HCT116 (cell line): ENCODE measurements around the gene AMPD3.

Source experiments
- CBX3 ChIP-seq: IDR thresholded peaks from 2 replicates; pipeline ENCODE4 v1.6.1; 2012; ENCODE audit warnings: low read depth
- POLR2A ChIP-seq: IDR thresholded peaks from 2 replicates; pipeline ENCODE4 v1.7.0; 2011; ENCODE audit warnings: borderline replicate concordance; ENCODE audit not compliant: insufficient read depth, insufficient read length; ENCODE audit errors: extremely low read depth
- TCF7L2 ChIP-seq: IDR thresholded peaks from 2 replicates; pipeline ENCODE4 v1.7.0; 2011; ENCODE audit warnings: borderline replicate concordance, inconsistent platforms; ENCODE audit not compliant: insufficient read depth, insufficient read length; ENCODE audit errors: extremely low read depth
- ZNF274 ChIP-seq: fragments of 200-500 bp; sonication (Bioruptor generic); IDR thresholded peaks from 2 replicates; pipeline ENCODE4 v1.6.1; 2014; ENCODE audit warnings: mild to moderate bottlenecking, low read depth, low read length, inconsistent platforms
- TF ChIP-seq, protein P1 (sequence below), 3 experiments: fragments of 200-600 bp in 1 of 3; sonication (generic) in 1 of 3; IDR thresholded peaks in 2 of 3; conservative IDR thresholded peaks in 1 of 3; 2 replicates each; pipeline ENCODE4 v1.5.1; 2012 to 2017; ENCODE audit warnings: low read depth in 2 of 3, low read length in 2 of 3, antibody characterized with exemption in 1 of 3, borderline replicate concordance in 1 of 3, control low read depth in 1 of 3, mild to moderate bottlenecking in 1 of 3, mixed read lengths in 1 of 3, mixed run types in 1 of 3, moderate library complexity in 1 of 3; ENCODE audit not compliant: insufficient read depth in 1 of 3
- TF ChIP-seq, protein P2 (sequence below): IDR thresholded peaks from 2 replicates; pipeline ENCODE4 v1.6.1; 2012; ENCODE audit warnings: low read depth
- TF ChIP-seq, protein P3 (sequence below): IDR thresholded peaks from 2 replicates; pipeline ENCODE4 v1.6.1; 2012

- TF ChIP-seq POLR2A (no peak), TCF7L2 (no peak), CBX3 (no peak), ZNF274 (no peak)
- TF ChIP-seq, protein P1, sequence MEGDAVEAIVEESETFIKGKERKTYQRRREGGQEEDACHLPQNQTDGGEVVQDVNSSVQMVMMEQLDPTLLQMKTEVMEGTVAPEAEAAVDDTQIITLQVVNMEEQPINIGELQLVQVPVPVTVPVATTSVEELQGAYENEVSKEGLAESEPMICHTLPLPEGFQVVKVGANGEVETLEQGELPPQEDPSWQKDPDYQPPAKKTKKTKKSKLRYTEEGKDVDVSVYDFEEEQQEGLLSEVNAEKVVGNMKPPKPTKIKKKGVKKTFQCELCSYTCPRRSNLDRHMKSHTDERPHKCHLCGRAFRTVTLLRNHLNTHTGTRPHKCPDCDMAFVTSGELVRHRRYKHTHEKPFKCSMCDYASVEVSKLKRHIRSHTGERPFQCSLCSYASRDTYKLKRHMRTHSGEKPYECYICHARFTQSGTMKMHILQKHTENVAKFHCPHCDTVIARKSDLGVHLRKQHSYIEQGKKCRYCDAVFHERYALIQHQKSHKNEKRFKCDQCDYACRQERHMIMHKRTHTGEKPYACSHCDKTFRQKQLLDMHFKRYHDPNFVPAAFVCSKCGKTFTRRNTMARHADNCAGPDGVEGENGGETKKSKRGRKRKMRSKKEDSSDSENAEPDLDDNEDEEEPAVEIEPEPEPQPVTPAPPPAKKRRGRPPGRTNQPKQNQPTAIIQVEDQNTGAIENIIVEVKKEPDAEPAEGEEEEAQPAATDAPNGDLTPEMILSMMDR (IDR thresholded peaks at IDR 0.05 in 2 of 3, conservative IDR thresholded peaks at IDR 0.05 in 1 of 3; ENCODE audit: borderline replicate concordance in 1 of 3, insufficient read depth in 1 of 3, low read depth in 2 of 3, low read length in 2 of 3): no peak
- TF ChIP-seq, protein P2, sequence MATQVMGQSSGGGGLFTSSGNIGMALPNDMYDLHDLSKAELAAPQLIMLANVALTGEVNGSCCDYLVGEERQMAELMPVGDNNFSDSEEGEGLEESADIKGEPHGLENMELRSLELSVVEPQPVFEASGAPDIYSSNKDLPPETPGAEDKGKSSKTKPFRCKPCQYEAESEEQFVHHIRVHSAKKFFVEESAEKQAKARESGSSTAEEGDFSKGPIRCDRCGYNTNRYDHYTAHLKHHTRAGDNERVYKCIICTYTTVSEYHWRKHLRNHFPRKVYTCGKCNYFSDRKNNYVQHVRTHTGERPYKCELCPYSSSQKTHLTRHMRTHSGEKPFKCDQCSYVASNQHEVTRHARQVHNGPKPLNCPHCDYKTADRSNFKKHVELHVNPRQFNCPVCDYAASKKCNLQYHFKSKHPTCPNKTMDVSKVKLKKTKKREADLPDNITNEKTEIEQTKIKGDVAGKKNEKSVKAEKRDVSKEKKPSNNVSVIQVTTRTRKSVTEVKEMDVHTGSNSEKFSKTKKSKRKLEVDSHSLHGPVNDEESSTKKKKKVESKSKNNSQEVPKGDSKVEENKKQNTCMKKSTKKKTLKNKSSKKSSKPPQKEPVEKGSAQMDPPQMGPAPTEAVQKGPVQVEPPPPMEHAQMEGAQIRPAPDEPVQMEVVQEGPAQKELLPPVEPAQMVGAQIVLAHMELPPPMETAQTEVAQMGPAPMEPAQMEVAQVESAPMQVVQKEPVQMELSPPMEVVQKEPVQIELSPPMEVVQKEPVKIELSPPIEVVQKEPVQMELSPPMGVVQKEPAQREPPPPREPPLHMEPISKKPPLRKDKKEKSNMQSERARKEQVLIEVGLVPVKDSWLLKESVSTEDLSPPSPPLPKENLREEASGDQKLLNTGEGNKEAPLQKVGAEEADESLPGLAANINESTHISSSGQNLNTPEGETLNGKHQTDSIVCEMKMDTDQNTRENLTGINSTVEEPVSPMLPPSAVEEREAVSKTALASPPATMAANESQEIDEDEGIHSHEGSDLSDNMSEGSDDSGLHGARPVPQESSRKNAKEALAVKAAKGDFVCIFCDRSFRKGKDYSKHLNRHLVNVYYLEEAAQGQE: no peak
- TF ChIP-seq, protein P3, sequence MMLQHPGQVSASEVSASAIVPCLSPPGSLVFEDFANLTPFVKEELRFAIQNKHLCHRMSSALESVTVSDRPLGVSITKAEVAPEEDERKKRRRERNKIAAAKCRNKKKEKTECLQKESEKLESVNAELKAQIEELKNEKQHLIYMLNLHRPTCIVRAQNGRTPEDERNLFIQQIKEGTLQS: no peak
Observed at GRCh38 chr11:10518123-10518522, 63.1 kb downstream of the AMPD3 start.
